Prostate gland (tissue), 2 donors: ENCODE data around the gene LDLRAD4. TPM values are rescaled to one million over a fixed set of nuclear protein-coding genes. Genes with fewer than 3 reads are reported as not detected.

ENCODE experiments used
- DNase-seq: peaks from one replicate; pipeline ENCODE4 v3.0.0-alpha.2; 2019; ENCODE audit warnings: low spot score
- H3K27ac ChIP-seq, 2 donors: fragments of 200-600 bp; sonication (generic); 2 replicates each; pipeline ENCODE4 v1.5.1; 2017 to 2019
- H3K27me3 ChIP-seq: fragments of 200-600 bp; sonication (generic); replicated peaks from 2 replicates; pipeline ENCODE4 v1.5.1; 2019; ENCODE audit not compliant: insufficient read depth
- H3K36me3 ChIP-seq, 2 donors: fragments of 200-600 bp; sonication (generic); 1 replicate in 1 of 2; 2 replicates in 1 of 2; pipeline versions ENCODE4 v1.5.1 to v1.8.1; 2017 to 2019
- H3K4me1 ChIP-seq: fragments of 200-600 bp; sonication (generic); replicated peaks from 2 replicates; pipeline ENCODE4 v1.5.1; 2019
- H3K4me3 ChIP-seq, 2 donors: fragments of 200-600 bp; sonication (generic); 2 replicates each; pipeline ENCODE4 v1.5.1; 2017 to 2019
- H3K9me3 ChIP-seq: fragments of 200-600 bp; sonication (generic); 2 replicates; pipeline ENCODE4 v1.5.1; 2017
- CTCF ChIP-seq, 4 experiments: fragments of 200-600 bp in 2 of 4; fragments of 450-650 bp in 2 of 4; sonication (generic) in 2 of 4; IDR thresholded peaks; 1 replicate in 3 of 4; 2 replicates in 1 of 4; pipeline ENCODE4 v1.5.1; 2016 to 2019; ENCODE audit warnings: antibody characterized with exemption in 4 of 4, mild to moderate bottlenecking in 2 of 4, moderate library complexity in 2 of 4
- POLR2A ChIP-seq: fragments of 450-650 bp; IDR thresholded peaks from one replicate; pipeline ENCODE4 v1.6.1; 2016; ENCODE audit warnings: antibody characterized with exemption, mild to moderate bottlenecking
- POLR2AphosphoS5 ChIP-seq: sonication (generic); formaldehyde crosslinking; IDR thresholded peaks from one replicate; pipeline ENCODE4 v1.6.1; 2017; ENCODE audit warnings: antibody characterized with exemption
- WGBS: methylation state at CpG from one replicate; pipeline ENCODE4 v1.1.5; 2018; 5-methylcytosine and 5-hydroxymethylcytosine counted together
- intact Hi-C: fragments of 100-400 bp; cut with DNase I; formaldehyde crosslinking; loops from one replicate; pipeline ENCODE4 v1.14.2; 2022
- total RNA-seq, 2 donors: library from RNA; depleted of rRNA; stranded (reverse); fragments of >200 nt; gene quantifications; one replicate each; pipeline ENCODE4 v1.1.0, GENCODE V29; 2016

The LDLRAD4 gene
- total RNA-seq, 2 donors from 2014 or later = 59.9 to 107 TPM

- intact Hi-C loops = no loop called here
- TF ChIP-seq POLR2A = no peak
- TF ChIP-seq POLR2AphosphoS5 = no peak
- no peak for TF ChIP-seq CTCF (IDR thresholded peaks at IDR 0.05)
Observed at GRCh38 chr18:13409997-13410396, 191.4 kb downstream of the LDLRAD4 start.

GRCh38 chr18:13410471-13410870 is 191.9 kb downstream of the LDLRAD4 start:
- no peak for DNase-seq
- H3K4me1 ChIP-seq = no peaks in the 10 kb centered on the region
- TF ChIP-seq POLR2A (no peak), POLR2AphosphoS5 (no peak), CTCF (IDR thresholded peaks at IDR 0.05) (no peak)
- no peaks in the 10 kb centered on the region for H3K36me3 ChIP-seq
- H3K27me3 ChIP-seq = no peaks in the 10 kb centered on the region
- H3K9me3 ChIP-seq = no peaks in the 10 kb centered on the region
- no peak overlapping the region for H3K4me3 ChIP-seq
- no peak overlapping the region for H3K27ac ChIP-seq
- intact Hi-C loops = no loop called here

More at GRCh38 chr18:13409997-13410396, 191.4 kb downstream of the LDLRAD4 start:
- 93% methylated on average over 11 of the region's 11 CpGs for WGBS
- Histone ChIP-seq H3K4me3 (no peak overlapping the region), H3K9me3 (no peaks in the 10 kb centered on the region), H3K4me1 (no peaks in the 10 kb centered on the region), H3K27ac (no peak overlapping the region), H3K36me3 (no peaks in the 10 kb centered on the region), H3K27me3 (no peaks in the 10 kb centered on the region)
- no peak for DNase-seq

- intact Hi-C loops = no loop called here
- Histone ChIP-seq H3K4me1 (no peaks in the 10 kb centered on the region), H3K27ac (no peak overlapping the region), H3K27me3 (no peaks in the 10 kb centered on the region), H3K36me3 (no peaks in the 10 kb centered on the region), H3K4me3 (no peak overlapping the region), H3K9me3 (no peaks in the 10 kb centered on the region)
- no peak for TF ChIP-seq CTCF (IDR thresholded peaks at IDR 0.05)
- TF ChIP-seq POLR2AphosphoS5 = no peak
- TF ChIP-seq POLR2A = no peak
- 100% methylated on average over 1 of the region's 1 CpG for WGBS
- no peak for DNase-seq
Observed at GRCh38 chr18:13412017-13412416, 193.5 kb downstream of the LDLRAD4 start.

- Histone ChIP-seq H3K4me1 (no peaks in the 10 kb centered on the region), H3K36me3 (no peaks in the 10 kb centered on the region), H3K27me3 (no peaks in the 10 kb centered on the region), H3K27ac (no peak overlapping the region), H3K9me3 (no peaks in the 10 kb centered on the region), H3K4me3 (no peak overlapping the region)
- 78% methylated on average over 8 of the region's 8 CpGs for WGBS
- intact Hi-C loops = no loop called here
- TF ChIP-seq POLR2AphosphoS5 (no peak), CTCF (IDR thresholded peaks at IDR 0.05) (no peak), POLR2A (no peak)
- DNase-seq = no peak
Observed at GRCh38 chr18:13412901-13413300, 194.3 kb downstream of the LDLRAD4 start.

GRCh38 chr18:13414102-13414501 is 195.5 kb downstream of the LDLRAD4 start:
- Histone ChIP-seq H3K9me3 (no peaks in the 10 kb centered on the region), H3K36me3 (no peaks in the 10 kb centered on the region), H3K27ac (no peak overlapping the region), H3K4me3 (no peak overlapping the region), H3K27me3 (no peaks in the 10 kb centered on the region), H3K4me1 (no peaks in the 10 kb centered on the region)
- 85% methylated on average over 2 of the region's 2 CpGs for WGBS
- no peak for DNase-seq
- TF ChIP-seq CTCF (IDR thresholded peaks at IDR 0.05) (no peak), POLR2AphosphoS5 (no peak), POLR2A (no peak)
- intact Hi-C loops = no loop called here
